NCI-H1930 (cell line): ENCODE data around the gene MPP3.

Experiments used
- DNase-seq, 2 experiments: peaks; one replicate each; lab custom pipeline; 2025; lab: John Stamatoyannopoulos, UW

MPP3 gene

GRCh38 chr17:43772877-43773648 lies 59.9 kb downstream of the MPP3 start:
- DNase-seq, result no peak

GRCh38 chr17:43771463-43771862 lies 61.5 kb downstream of the MPP3 start:
- DNase-seq, result no peak

- DNase-seq, result no peak
Measured at GRCh38 chr17:43770957-43771356, 62.0 kb downstream of the MPP3 start.

- no peak for DNase-seq
Measured at GRCh38 chr17:43769859-43770258, 63.1 kb downstream of the MPP3 start.

- DNase-seq, result no peak
Measured at GRCh38 chr17:43769426-43769825, 63.5 kb downstream of the MPP3 start.

- no peak for DNase-seq
Measured at GRCh38 chr17:43768943-43769342, 64.0 kb downstream of the MPP3 start.

GRCh38 chr17:43768382-43768781 lies 64.6 kb downstream of the MPP3 start:
- DNase-seq, result no peak

- no peak for DNase-seq
Measured at GRCh38 chr17:43767713-43768059, 65.3 kb downstream of the MPP3 start.

GRCh38 chr17:43767053-43767712 lies 65.8 kb downstream of the MPP3 start:
- no peak for DNase-seq

GRCh38 chr17:43766413-43767052 lies 66.4 kb downstream of the MPP3 start:
- peak in 1 of 2 experiments; percentile 40 for DNase-seq

GRCh38 chr17:43760254-43760852 lies 72.6 kb downstream of the MPP3 start:
- DNase-seq, result peak; percentile 80 to 84

- DNase-seq, result no peak
Measured at GRCh38 chr17:43759836-43760235, 73.1 kb downstream of the MPP3 start.

GRCh38 chr17:43758497-43759174 lies 74.3 kb downstream of the MPP3 start, which contains the start of gene SOST:
SOST (minus strand) TSS chr17:43758791; CDS start chr17:43758741, 50 bp downstream.
- DNase-seq, result no peak

GRCh38 chr17:43758086-43758485 lies 74.9 kb downstream of the MPP3 start:
- no peak for DNase-seq

- DNase-seq, result no peak
Measured at GRCh38 chr17:43757171-43757660, 75.7 kb downstream of the MPP3 start.

GRCh38 chr17:43756201-43756600 lies 76.7 kb downstream of the MPP3 start:
- DNase-seq, result no peak

- peak; percentile 19 to 30 for DNase-seq
Measured at GRCh38 chr17:43755389-43755875, 77.5 kb downstream of the MPP3 start.

GRCh38 chr17:43754947-43755346 lies 78.0 kb downstream of the MPP3 start:
- DNase-seq, result no peak

- DNase-seq, result no peak
Measured at GRCh38 chr17:43753493-43754129, 79.3 kb downstream of the MPP3 start.
